HFFc6 (cell line): ENCODE results near the gene PARN. TPM values are rescaled to one million over a fixed set of nuclear protein-coding genes. Genes with fewer than 3 reads are reported as not detected.

Source experiments
- DNase-seq: peaks from one replicate; pipeline ENCODE4 v3.0.0-alpha.2; 2018
- H3K27ac Mint-ChIP-seq: 2 replicates; pipeline ENCODE4 v1.8.0; 2020; ENCODE audit warnings: mild to moderate bottlenecking, mixed read lengths
- H3K27me3 Mint-ChIP-seq: 2 replicates; pipeline ENCODE4 v1.8.0; 2021; ENCODE audit warnings: mild to moderate bottlenecking, moderate library complexity, mixed read lengths; ENCODE audit not compliant: insufficient read depth
- H3K36me3 Mint-ChIP-seq: 2 replicates; pipeline ENCODE4 v1.8.0; 2021; ENCODE audit warnings: low read depth, mixed read lengths
- H3K4me1 Mint-ChIP-seq: 2 replicates; pipeline ENCODE4 v1.8.0; 2020; ENCODE audit warnings: low read depth, mixed read lengths
- H3K4me3 Mint-ChIP-seq: 2 replicates; pipeline ENCODE4 v1.8.0; 2020; ENCODE audit warnings: mild to moderate bottlenecking, moderate library complexity, mixed read lengths
- H3K9me3 Mint-ChIP-seq: 2 replicates; pipeline ENCODE4 v1.8.0; 2020; ENCODE audit warnings: mild to moderate bottlenecking, mixed read lengths
- CTCF ChIP-seq: fragments of 200-600 bp; sonication (generic); IDR thresholded peaks from 2 replicates; pipeline ENCODE4 v1.5.0; 2021; ENCODE audit warnings: antibody characterized with exemption, mild to moderate bottlenecking
- total RNA-seq, 6 experiments: library from RNA; stranded (reverse); fragmentation: NEBNext Ultra II Directional; extraction: Animal tissue kit (Norgen Biotek cat#: 25700); gene quantifications; 2 replicates in 1 of 6; 3 replicates in 5 of 6; pipeline ENCODE4 v1.2.3, GENCODE V29; 2021

PARN gene
- total RNA-seq, 6 experiments from 2014 or later, result 25.5 to 36.1 (median 30.4) TPM

GRCh38 chr16:14539156-14539555 lies 90.9 kb downstream of the PARN start:
- no peak overlapping the region for H3K4me3 Mint-ChIP-seq
- no peak for DNase-seq
- H3K27me3 Mint-ChIP-seq, result no peaks in the 10 kb centered on the region
- peaks cover 31% of the 10 kb centered on the region for H3K4me1 Mint-ChIP-seq
- H3K9me3 Mint-ChIP-seq, result peaks cover 8% of the 10 kb centered on the region
- TF ChIP-seq CTCF, result no peak
- H3K36me3 Mint-ChIP-seq, result peaks cover 23% of the 10 kb centered on the region
- H3K27ac Mint-ChIP-seq, result no peak overlapping the region

- Mint-ChIP-seq H3K27ac (no peak overlapping the region), H3K4me1 (peaks cover 31% of the 10 kb centered on the region), H3K27me3 (no peaks in the 10 kb centered on the region), H3K36me3 (peaks cover 23% of the 10 kb centered on the region), H3K4me3 (no peak overlapping the region), H3K9me3 (peaks cover 10% of the 10 kb centered on the region)
- DNase-seq, result no peak
- no peak for TF ChIP-seq CTCF
These were observed 91.5 kb downstream of the PARN start for GRCh38 chr16:14538604-14539003.

GRCh38 chr16:14531613-14532012 lies 98.4 kb downstream of the PARN start:
- no peak overlapping the region for H3K4me3 Mint-ChIP-seq
- no peak for DNase-seq
- H3K27ac Mint-ChIP-seq, result no peak overlapping the region
- H3K27me3 Mint-ChIP-seq, result no peaks in the 10 kb centered on the region
- peaks cover 35% of the 10 kb centered on the region for H3K4me1 Mint-ChIP-seq
- peaks cover 4% of the 10 kb centered on the region; the same call in 1 of the 2 replicates for H3K9me3 Mint-ChIP-seq
- peaks cover 5% of the 10 kb centered on the region for H3K36me3 Mint-ChIP-seq
- no peak for TF ChIP-seq CTCF

- H3K9me3 Mint-ChIP-seq, result peaks cover 4% of the 10 kb centered on the region; the same call in 1 of the 2 replicates
- no peak overlapping the region for H3K4me3 Mint-ChIP-seq
- peaks cover 35% of the 10 kb centered on the region for H3K4me1 Mint-ChIP-seq
- no peak for DNase-seq
- no peak overlapping the region for H3K27ac Mint-ChIP-seq
- no peak for TF ChIP-seq CTCF
- H3K36me3 Mint-ChIP-seq, result peaks cover 5% of the 10 kb centered on the region
- no peaks in the 10 kb centered on the region; the same call in 1 of the 2 replicates for H3K27me3 Mint-ChIP-seq
These were observed 99.0 kb downstream of the PARN start for GRCh38 chr16:14531101-14531500.

GRCh38 chr16:14530046-14530445 lies 100.0 kb downstream of the PARN start:
- peaks cover 35% of the 10 kb centered on the region for H3K4me1 Mint-ChIP-seq
- H3K27me3 Mint-ChIP-seq, result no peaks in the 10 kb centered on the region; the same call in 1 of the 2 replicates
- no peak overlapping the region for H3K27ac Mint-ChIP-seq
- H3K36me3 Mint-ChIP-seq, result peaks cover 5% of the 10 kb centered on the region
- H3K4me3 Mint-ChIP-seq, result no peak overlapping the region
- H3K9me3 Mint-ChIP-seq, result peaks cover 4% of the 10 kb centered on the region; the same call in 1 of the 2 replicates
- DNase-seq, result no peak
- no peak for TF ChIP-seq CTCF
